Glomerular endothelial cell (primary cell): ENCODE results near the gene TUBGCP3. TPM values are rescaled to one million over a fixed set of nuclear protein-coding genes. Genes with fewer than 3 reads are reported as not detected.
"Not testable (repeated sequence)": the region's sequence is repeated elsewhere in the genome, so short reads cannot be mapped to it uniquely, and the experiment has no call there.

Source experiments
- DNase-seq: peaks from one replicate; pipeline ENCODE4 v3.0.0-alpha.2; 2011; ENCODE audit warnings: low read depth, low spot score; ENCODE audit errors: extremely low read depth
- total RNA-seq: library from RNA; depleted of rRNA; stranded (reverse); fragments of >200 nt; gene quantifications from 2 replicates; pipeline ENCODE4 v1.2.3, GENCODE V29; 2015

Gene TUBGCP3
- total RNA-seq, 1 donor from 2014 or later: 24.6 TPM

DNA sequence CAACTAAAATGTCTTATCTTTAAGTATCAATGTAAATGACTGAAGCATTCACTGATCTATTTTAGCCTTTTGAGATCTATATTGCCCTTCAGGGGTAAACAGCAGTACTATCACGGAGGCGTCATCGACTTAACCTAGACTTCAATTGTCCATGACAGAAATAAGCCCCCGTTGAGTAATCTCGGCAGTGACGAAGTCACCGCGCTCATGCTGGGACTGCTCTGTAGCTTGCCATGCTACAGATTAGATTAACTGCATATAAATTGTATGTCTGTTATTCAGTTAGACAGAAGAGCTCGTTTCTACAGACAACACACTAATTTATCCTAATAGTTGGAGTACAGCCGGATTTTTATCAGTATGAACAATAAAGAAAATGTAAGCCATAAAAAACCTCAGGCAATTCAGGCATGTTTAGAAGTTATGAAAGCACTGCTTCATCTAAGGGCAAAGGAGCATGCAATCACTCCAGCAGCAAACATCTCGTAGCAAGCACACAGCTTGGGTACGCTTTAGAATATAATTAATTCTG lies 56.6 kb downstream of the TUBGCP3 start:
- no peak for DNase-seq

DNA sequence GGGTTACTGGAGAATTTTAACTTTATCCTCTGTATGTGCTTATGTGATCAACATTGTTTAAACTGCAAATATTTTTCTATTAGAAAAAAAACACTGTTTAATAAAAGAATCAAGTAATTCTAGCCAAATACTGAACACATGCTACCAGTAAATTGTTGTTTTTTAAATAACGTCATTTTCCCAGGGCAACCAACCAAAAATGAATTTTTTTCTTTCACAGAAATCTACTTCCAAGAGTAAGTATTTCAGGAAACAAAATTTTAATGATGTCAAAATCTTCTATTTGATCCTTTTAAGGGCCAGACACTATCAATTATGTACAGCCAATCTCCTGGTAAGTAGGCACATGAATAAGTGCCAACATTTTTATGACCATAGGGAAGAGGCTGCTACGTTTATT lies 57.1 kb downstream of the TUBGCP3 start:
- DNase-seq: no peak

DNA sequence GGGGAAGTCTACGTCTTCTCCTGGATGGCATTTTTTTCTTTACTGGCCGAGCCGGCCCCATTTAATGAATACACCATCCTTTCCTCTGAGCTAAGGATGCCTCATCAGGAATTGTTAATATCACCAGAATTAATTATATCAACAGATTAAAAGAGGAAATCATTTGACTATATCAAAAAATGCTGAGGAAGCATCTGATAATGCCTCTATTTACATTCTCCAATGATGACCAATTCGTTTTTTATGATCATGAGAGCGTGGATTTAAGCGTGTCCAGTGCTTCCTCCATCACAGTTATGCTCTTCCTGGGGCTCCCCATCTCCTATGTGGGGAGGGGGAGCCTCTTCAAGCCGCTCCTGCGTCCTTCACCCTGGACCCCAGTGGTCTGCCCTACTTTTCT lies 58.7 kb downstream of the TUBGCP3 start:
- no peak for DNase-seq

DNA sequence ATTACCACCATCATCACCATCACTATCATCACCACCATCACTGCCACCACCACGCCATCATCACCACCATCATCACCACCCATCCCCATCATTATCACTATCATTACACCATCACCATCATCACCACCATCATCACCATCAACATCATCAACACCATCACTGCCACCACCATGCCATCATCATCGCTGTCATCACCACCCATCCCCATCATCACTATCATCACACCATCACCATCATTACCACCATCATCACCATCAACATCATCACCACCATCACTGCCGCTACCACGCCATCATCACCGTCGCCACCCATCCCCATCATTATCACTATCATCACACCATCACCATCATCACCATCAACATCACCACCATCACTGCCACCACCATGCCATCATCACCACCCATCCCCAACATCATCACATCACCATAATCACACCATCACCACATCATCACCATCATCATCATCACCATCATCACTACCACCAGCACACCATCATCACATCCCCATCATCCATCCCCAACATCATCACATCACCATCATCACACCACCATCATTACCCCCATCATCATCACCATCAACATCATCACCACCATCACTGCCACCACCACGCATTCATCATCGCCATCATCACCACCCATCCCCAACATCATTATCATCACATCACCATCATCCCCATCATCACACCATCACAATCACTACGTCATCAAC lies 61.7 kb downstream of the TUBGCP3 start:
- DNase-seq: no peak

DNA sequence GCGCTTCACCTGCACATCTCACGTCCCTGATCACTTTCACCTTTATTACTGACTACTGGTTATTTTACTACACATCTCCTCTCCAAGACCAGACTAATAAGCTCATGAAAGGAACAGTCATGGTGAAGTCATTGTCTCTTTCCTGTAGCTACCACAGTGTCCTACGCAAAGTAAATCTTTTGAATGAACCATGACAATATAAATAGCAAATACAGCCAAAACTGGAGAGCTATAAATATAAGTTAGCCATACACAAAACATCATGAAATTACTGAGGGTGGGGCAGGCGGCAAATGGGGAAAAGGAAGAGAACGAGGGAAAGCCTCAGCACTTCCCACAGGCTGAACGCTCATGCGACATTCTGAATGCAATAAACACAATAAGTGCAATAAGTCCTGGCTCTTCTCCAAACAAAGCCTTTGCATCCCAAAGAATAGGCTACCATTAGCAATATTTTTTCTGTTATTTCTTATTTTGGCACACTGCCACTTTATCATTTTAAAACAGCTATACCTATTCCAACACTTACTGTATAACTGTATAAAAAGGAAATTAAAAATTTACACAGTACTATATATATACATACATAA lies 62.5 kb downstream of the TUBGCP3 start:
- DNase-seq: no peak

DNA sequence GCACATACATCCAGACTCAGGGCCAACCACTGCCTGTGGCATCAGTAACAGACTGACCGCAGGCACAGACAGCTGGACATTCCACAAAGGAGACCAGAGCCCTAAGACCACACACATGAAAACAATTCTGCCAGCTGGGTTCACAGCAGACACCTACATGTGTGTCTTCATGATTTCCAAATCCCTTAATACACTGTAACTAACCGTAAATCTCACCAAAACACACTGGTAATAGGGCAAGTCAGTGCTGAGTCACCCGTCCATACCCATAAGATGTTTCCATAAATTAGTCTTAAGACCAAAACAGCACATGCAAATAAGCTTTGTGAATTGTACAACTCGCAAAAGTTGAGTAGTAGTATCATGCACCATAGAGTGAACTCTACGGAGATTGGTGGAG lies 65.4 kb downstream of the TUBGCP3 start:
- DNase-seq: no peak

DNA sequence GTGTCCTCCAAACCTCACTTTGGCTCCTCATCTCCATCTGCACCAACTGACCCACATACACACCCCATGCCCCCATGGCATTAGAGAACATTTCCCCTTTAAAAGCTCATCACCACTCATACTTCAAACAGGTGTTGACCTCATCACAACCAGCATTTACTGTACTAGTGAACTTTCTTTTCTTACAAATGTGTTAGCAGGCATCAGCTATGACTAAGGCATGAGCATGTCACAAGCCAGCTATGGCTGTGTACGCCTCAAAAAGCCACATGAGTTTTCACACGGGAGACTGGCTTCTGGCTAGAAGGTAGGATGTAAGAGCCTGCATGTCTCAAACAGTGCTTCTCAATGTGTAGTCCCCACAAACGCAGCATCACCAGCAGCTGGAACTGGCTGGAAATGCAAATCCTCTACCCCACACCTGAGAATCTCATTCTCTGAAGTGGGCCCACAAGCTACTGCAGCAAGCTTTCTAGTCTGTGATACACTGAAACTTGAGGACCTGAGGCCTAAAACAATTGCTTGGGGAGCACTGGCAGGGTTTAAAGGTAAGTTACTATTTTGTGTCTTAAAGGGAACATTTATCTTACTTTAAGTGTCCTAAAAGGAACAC lies 66.8 kb downstream of the TUBGCP3 start:
- no peak for DNase-seq

DNA sequence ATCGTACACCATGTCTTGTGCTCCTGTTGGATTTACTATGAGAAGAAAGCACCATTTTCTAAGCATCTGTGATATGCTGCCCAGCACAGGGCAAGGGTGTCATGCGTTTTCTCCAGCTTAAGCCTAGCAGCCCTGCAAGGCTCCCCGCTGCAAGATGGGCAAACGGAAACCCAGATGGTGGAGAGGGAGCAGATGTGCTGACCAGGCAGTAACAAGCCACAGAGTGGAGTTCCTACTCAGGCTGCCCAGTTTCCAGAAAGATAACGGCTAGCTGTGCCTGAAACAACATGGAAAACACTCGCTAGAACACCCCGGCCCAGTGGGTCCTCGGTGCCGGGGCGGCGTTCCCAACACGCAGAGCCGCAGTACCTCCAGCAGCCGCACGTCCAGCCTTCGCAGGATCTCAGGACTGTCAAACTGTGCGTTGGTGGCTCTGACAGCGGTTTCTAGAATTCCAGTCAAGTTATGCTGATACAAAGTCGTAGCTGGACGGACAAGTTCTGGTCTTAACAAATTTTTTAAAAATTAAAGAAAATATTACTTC lies 68.4 kb downstream of the TUBGCP3 start:
- DNase-seq: no peak

DNA sequence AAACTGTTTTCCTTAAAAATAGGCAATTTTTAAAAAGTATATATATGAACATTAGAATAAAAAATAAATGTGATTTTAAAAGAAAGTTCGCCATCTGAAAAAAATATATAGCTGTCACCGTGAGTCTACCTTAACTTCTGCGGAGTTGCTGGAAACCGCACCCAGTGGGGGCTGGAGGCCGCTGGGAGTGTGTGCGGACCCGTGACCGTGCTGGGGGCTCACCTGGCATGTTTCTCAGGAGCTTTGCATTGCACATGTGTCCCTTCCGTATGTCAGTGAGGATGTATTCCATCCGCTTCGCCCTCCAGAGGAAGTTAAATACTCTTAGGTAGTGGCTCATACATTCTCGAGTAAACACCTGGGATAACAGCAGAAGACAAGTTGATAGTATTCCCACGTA lies 71.7 kb downstream of the TUBGCP3 start:
- no peak for DNase-seq

DNA sequence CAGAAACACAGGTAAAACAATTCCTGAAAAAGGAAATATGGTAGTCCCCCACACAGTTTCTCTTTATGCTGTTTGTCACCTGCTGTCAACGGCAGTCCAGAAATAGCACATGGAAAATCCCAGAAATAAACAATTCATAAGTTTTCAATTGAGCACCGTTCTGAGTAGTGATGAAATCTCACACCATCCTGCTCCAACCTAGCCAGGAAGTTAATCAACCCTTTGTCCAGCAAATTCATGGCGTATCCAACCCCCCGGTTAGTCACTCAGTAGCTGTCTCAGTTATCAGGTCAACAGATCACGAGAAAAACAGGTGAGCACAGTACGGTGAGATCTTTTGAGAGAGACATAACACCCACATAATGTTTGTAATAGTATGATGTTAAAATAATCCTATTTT lies 74.2 kb downstream of the TUBGCP3 start:
- DNase-seq: no peak

DNA sequence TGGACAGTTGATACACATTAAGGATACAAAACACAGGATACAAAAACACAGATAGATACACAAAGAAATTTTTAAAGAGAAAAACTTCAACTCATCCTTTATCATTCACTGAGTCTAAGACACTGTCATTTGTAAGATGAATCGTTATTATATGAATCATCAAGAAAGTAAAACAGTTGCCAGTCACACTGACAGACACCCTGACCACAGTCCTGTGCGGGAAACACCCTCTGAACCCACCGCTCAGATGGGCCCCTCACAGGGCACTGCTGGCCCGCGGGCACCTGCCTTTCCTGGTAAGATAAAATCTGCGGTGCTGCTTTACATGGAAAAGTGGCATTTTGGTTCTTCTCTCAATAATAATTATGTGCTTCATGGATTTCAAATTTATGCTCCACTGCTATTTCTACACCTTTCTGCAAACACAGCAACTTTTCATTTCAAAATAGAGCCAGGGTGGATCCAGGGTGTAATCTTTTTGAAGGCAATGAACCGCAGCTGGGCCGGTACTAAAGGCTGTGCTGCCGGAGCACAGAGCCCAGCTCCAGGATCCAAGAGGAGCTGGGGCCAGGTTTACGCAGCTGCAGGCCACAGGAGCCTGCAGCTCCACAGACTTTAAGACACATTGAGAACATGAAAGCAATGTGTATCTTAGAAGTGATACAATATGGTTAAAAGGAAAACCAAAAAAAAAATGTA lies 76.8 kb downstream of the TUBGCP3 start:
- DNase-seq: no peak

DNA sequence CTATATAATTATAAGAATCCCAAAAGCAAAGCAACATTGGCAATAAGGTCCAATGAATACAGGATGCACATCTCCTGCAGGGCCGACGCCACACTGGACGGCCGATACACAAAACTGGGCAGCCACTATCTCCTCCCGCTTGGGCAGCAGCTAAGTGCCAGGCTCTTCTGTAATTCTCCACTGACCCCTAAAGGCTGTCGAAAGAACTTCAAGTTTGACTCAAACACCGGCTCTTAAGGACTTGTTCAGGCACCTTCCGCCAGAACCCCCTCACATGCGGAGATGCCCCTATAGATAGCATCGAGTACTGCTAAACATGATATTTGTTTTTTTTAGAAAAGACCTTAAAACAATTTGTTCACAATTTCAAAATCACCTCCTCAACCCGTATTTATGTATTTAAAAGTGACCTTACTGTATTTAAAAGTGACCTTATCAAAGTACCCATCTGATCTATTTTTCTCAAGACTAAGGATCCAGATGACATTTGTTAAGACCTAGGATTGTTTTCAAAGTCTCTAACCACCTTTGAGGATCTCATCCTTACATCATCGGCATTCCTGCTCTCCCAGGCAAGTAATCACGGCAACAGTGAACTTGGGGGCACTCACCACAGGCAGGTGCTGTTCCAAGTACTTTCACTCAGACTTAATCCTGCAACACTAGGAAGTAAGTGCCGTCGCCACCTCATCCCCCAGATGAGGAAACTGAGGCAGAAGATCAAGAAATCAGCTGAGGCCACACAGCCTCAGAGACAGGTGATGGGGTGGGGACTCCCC lies 77.8 kb downstream of the TUBGCP3 start:
- peak; percentile 39 for DNase-seq

DNA sequence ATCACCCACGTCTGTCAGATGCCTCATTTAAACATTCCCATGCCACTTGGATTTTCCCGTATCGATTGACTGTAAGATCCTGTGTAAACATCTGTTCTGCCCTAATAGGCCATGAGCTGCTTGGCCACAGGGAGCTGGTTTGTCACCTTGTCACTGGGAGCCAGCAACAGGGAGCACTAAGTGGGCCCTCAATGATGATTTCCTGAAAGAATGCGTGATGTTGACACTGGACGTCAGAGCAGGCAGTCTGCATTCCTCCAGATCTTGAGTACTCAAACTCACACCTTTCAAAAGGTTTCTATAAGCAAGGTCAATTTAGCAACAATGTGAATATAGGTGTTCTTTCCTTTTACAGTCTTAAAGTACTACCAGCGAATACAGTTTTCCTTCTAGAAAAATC lies 78.8 kb downstream of the TUBGCP3 start:
- no peak for DNase-seq

DNA sequence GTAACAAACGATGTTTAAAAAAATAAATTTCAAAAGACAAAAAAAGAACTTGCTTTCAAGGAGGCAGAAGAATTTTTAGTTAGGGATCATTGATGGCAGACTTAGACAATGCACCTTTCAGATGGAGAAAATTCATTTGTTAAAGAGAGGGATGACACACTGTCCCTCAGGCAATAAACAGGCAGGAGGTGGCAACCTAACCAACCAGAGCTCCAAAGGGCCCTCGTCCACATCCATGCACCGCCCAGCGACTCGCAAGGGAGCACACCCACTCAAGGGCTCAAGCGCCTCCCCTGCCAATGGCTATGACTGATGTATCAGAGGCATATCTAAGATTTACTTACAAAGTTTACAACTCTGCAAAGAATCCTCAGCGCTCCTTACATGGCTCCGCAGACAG lies 81.9 kb downstream of the TUBGCP3 start:
- no peak for DNase-seq

DNA sequence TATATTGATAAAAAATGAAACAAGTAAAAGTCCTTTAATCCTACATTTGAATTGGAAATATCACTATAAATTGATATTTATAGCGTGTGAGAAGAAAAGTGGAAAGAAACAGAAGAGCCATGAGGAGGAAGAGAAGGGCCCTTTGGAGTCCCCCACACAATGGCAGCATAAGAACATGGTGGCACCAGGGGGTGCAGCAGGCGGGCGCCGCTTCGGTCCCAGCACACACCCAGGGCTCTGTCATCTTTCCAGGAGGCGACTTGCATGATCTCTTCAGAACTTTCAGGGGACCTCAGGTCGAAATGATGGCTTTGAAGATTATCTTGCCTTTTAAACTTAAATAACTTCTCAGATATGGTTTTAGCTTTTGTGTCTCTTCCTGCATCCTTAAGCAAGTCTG lies 91.8 kb downstream of the TUBGCP3 start:
- no peak for DNase-seq

DNA sequence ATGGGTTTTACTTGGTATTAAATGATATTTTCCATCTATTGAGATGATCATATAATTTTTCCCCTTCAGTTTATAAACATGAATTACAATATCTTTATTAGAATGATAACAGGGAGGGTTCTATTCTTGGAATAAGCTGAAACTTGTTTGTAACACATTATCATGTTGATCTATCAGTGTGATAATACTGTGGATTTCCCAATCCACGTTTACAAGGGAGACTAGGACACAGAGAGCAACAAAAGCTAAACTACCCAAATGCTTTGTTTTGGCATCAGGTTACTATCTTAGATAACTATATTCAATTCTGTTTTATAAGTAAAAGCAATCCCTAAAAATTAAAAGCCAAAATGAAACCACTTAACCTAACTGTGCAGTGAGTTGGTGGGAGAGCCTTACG lies 92.5 kb downstream of the TUBGCP3 start:
- DNase-seq: no peak

DNA sequence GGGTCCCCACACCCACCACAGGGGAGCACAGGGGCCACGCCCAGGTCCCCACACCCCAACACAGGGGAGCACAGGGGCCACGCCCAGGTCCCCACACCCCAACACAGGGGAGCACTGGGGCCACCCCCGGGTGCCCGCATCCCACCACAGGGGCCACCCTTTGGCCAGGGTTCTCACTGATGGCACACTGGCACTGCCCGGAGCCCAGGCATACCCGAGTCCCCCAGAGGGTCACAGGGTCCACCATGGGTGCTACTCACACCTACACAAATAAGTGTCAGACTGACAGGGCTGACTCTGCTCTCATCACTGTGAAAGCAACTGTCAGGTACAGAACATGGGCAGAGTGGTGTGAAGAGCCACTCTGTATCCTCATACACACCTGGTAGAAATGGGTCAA lies 98.8 kb downstream of the TUBGCP3 start:
- DNase-seq: no peak

DNA sequence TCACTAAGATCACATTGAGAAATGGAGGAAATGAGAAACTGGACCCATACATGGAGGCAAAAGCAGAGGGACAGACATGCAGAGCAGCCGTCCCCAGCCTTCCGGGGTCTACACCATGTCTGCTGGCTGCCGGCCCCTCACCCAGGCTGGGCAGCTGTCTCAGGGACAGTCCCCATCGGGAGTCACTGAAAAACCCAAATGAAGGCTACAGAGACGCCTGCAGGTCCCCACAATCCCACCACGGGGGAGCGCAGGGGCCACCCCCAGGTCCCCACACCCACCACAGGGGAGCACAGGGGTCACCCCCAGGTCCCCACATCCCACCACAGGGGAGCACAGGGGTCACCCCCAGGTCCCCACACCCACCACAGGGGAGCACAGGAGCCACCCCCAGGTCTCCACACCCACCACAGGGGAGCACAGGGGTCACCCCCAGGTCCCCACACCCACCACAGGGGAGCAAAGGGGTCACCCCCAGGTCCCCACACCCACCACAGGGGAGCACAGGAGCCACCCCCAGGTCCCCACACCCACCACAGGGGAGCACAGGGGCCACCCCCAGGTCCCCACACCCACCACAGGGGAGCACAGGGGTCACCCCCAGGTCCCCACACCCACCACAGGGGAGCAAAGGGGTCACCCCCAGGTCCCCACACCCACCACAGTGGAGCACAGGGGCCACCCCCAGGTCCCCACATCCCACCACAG lies 99.5 kb downstream of the TUBGCP3 start:
- DNase-seq: not testable (repeated sequence)

DNA sequence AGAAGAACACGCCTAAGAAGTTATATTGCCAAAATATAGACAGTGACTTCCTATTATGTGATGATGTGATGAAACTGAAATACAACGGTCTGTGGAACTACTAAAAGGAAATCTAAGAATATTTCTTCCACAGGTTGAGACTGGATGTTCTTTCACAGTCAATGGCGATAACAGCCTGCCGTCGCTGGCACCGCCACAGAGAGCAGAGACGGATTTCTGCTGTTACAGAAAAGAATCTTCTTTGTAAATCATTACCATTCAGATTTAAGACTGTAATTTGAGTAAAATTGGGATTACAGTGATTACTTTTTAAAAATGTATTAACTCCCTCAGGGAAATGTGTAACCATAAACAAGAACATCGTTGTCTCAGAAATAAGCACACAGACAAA lies 100.8 kb downstream of the TUBGCP3 start:
- no peak for DNase-seq
